HCT116 (cell line): Measurements from ENCODE around the gene CCR5AS.

ENCODE experiments used
- ATAC-seq: fragments of 200-7000 bp; cut with Tn5 transposase; 2 replicates; pipeline ENCODE4 v1.9.1; 2020; ENCODE audit warnings: mild to moderate bottlenecking, moderate library complexity
- BruUV-seq: library from RNA; stranded (reverse); fragments of 400-500 nt; replicated peaks from 2 replicates; lab custom pipeline; 2021; lab: Mats Ljungman, UMichigan
- CTCF ChIA-PET: fragments of 300-600 bp; sonication (Branson Sonifier 250); formaldehyde crosslinking; loops from one replicate; lab custom pipeline; 2021; ENCODE audit warnings: antibody characterized with exemption; lab: Charles Lee
- POLR2A ChIA-PET: fragments of 300-600, 350-600 bp; sonication (Branson Sonifier 250); formaldehyde crosslinking; loops from one replicate; lab custom pipeline; 2021; ENCODE audit warnings: antibody characterized with exemption; lab: Charles Lee
- RAD21 ChIA-PET, 2 experiments: fragments of 300-600 bp; sonication (Branson Sonifier 250); formaldehyde crosslinking; loops; one replicate each; lab custom pipeline; 2023; ENCODE audit warnings: low total read pairs in 2 of 2; ENCODE audit not compliant: uncharacterized antibody in 2 of 2, unreplicated experiment in 2 of 2, low non-redundant PET in 1 of 2; lab: Charles Lee
- DNase-seq: peaks from one replicate; pipeline ENCODE4 v3.0.0-alpha.2; 2010; ENCODE audit warnings: low read depth, low spot score
- H2AFZ ChIP-seq: fragments of 200-600 bp; shearing (Covaris generic), sonication (generic); 2 replicates; pipeline ENCODE4 v1.6.1; 2017; ENCODE audit warnings: low read depth, mixed run types, mixed read lengths, antibody characterized with exemption, low read length; ENCODE audit not compliant: poor library complexity, severe bottlenecking
- H3K27ac ChIP-seq: 2 replicates; pipeline ENCODE4 v1.5.1; 2012; ENCODE audit warnings: low read depth, low read length
- H3K27me3 ChIP-seq: fragments of 200-600 bp; sonication (generic); 2 replicates; pipeline ENCODE4 v1.6.1; 2016; ENCODE audit warnings: mixed run types, low read length, mixed read lengths; ENCODE audit not compliant: insufficient read depth
- H3K36me3 ChIP-seq, 2 experiments: fragments of 200-500 bp in 1 of 2; fragments of 200-600 bp in 1 of 2; sonication (Bioruptor generic) in 1 of 2; sonication (generic) in 1 of 2; 2 replicates each; pipeline versions ENCODE4 v1.5.1 to v1.6.1; 2014 to 2016; ENCODE audit warnings: low read length in 2 of 2, inconsistent platforms in 1 of 2, mixed read lengths in 1 of 2, mixed run types in 1 of 2; ENCODE audit not compliant: insufficient read depth in 2 of 2, control insufficient read depth in 1 of 2
- H3K4me1 ChIP-seq, 2 experiments: fragments of 200-600 bp in 1 of 2; sonication (generic) in 1 of 2; 2 replicates each; pipeline versions ENCODE4 v1.5.1 to v1.6.1; 2012 to 2017; ENCODE audit warnings: low read length in 2 of 2, inconsistent platforms in 1 of 2, mild to moderate bottlenecking in 1 of 2, mixed read lengths in 1 of 2, mixed run types in 1 of 2, moderate library complexity in 1 of 2; ENCODE audit not compliant: insufficient read depth in 2 of 2, control insufficient read depth in 1 of 2
- H3K4me2 ChIP-seq: fragments of 200-600 bp; sonication (generic); 2 replicates; pipeline ENCODE4 v1.6.1; 2017; ENCODE audit warnings: mixed run types, low read length, mixed read lengths
- H3K4me3 ChIP-seq, 2 experiments: fragments of 200-600 bp in 1 of 2; sonication (generic) in 1 of 2; replicated peaks in 1 of 2; 2 replicates each; pipeline ENCODE4 v1.5.1; 2011 to 2016; ENCODE audit warnings: low read length in 2 of 2, control low read depth in 1 of 2, low read depth in 1 of 2, mild to moderate bottlenecking in 1 of 2, mixed read lengths in 1 of 2, mixed run types in 1 of 2
- H3K79me2 ChIP-seq: fragments of 200-600 bp; sonication (generic); 2 replicates; pipeline ENCODE4 v1.6.1; 2017; ENCODE audit warnings: mild to moderate bottlenecking, mixed run types, low read length, moderate library complexity, mixed read lengths; ENCODE audit not compliant: insufficient read depth
- H3K9ac ChIP-seq: fragments of 200-600 bp; sonication (generic); 2 replicates; pipeline ENCODE4 v1.6.1; 2016; ENCODE audit warnings: low read length, mixed read lengths
- H3K9me2 ChIP-seq: fragments of 200-600 bp; sonication (generic), shearing (Covaris generic); 2 replicates; pipeline ENCODE4 v1.6.1; 2017; ENCODE audit warnings: mixed run types, mild to moderate bottlenecking, moderate library complexity; ENCODE audit not compliant: insufficient read depth
- H3K9me3 ChIP-seq, 2 experiments: fragments of 200-500 bp in 1 of 2; fragments of 200-600 bp in 1 of 2; sonication (Bioruptor generic) in 1 of 2; sonication (generic) in 1 of 2; 2 replicates each; pipeline ENCODE4 v1.6.1; 2014 to 2017; ENCODE audit warnings: low read length in 2 of 2, mixed read lengths in 2 of 2, inconsistent platforms in 1 of 2, low read depth in 1 of 2, mild to moderate bottlenecking in 1 of 2, mixed run types in 1 of 2, moderate library complexity in 1 of 2; ENCODE audit not compliant: control insufficient read depth in 1 of 2, insufficient read depth in 1 of 2
- H4K20me1 ChIP-seq: fragments of 200-600 bp; sonication (generic), shearing (Covaris generic); 2 replicates; pipeline ENCODE4 v1.6.1; 2017; ENCODE audit warnings: mixed run types, mild to moderate bottlenecking, moderate library complexity; ENCODE audit not compliant: insufficient read depth
- CBX3 ChIP-seq: IDR thresholded peaks from 2 replicates; pipeline ENCODE4 v1.6.1; 2012; ENCODE audit warnings: low read depth
- EGR1 ChIP-seq: IDR thresholded peaks from 2 replicates; pipeline ENCODE4 v1.6.1; 2012; ENCODE audit warnings: low read depth
- ELF1 ChIP-seq: IDR thresholded peaks from 2 replicates; pipeline ENCODE4 v1.6.1; 2012; ENCODE audit warnings: low read depth, borderline replicate concordance
- EZH2 ChIP-seq: fragments of 200-600 bp; sonication (generic); IDR thresholded peaks from 2 replicates; pipeline ENCODE4 v1.6.1; 2017; ENCODE audit warnings: antibody characterized with exemption, mixed run types
- EZH2phosphoT487 ChIP-seq: fragments of 200-600 bp; IDR thresholded peaks from 2 replicates; pipeline ENCODE4 v1.6.1; 2018; ENCODE audit warnings: antibody characterized with exemption, borderline replicate concordance
- FOSL1 ChIP-seq: IDR thresholded peaks from 2 replicates; pipeline ENCODE4 v1.6.1; 2012; ENCODE audit warnings: low read depth
- JUND ChIP-seq: IDR thresholded peaks from 2 replicates; pipeline ENCODE4 v1.6.1; 2012
- POLR2A ChIP-seq: IDR thresholded peaks from 2 replicates; pipeline ENCODE4 v1.7.0; 2011; ENCODE audit warnings: borderline replicate concordance; ENCODE audit not compliant: insufficient read depth, insufficient read length; ENCODE audit errors: extremely low read depth
- POLR2AphosphoS5 ChIP-seq: IDR thresholded peaks from 2 replicates; pipeline ENCODE4 v1.6.1; 2011; ENCODE audit warnings: mild to moderate bottlenecking, low read depth, low read length, moderate library complexity
- SIN3A ChIP-seq: IDR thresholded peaks from 2 replicates; pipeline ENCODE4 v1.6.1; 2012; ENCODE audit warnings: low read depth
- SP1 ChIP-seq: IDR thresholded peaks from 2 replicates; pipeline ENCODE4 v1.6.1; 2012; ENCODE audit warnings: low read depth
- SRF ChIP-seq: IDR thresholded peaks from 2 replicates; pipeline ENCODE4 v1.6.1; 2012; ENCODE audit warnings: low read depth
- TCF7L2 ChIP-seq: IDR thresholded peaks from 2 replicates; pipeline ENCODE4 v1.7.0; 2011; ENCODE audit warnings: borderline replicate concordance, inconsistent platforms; ENCODE audit not compliant: insufficient read depth, insufficient read length; ENCODE audit errors: extremely low read depth
- YY1 ChIP-seq: IDR thresholded peaks from 2 replicates; pipeline ENCODE4 v1.6.1; 2011; ENCODE audit warnings: low read length, low read depth, moderate library complexity, mild to moderate bottlenecking; ENCODE audit not compliant: insufficient replicate concordance; ENCODE audit errors: extremely low read depth
- ZFX ChIP-seq: fragments of 450-650 bp; IDR thresholded peaks from 2 replicates; pipeline ENCODE4 v1.6.1; 2017
- ZNF274 ChIP-seq: fragments of 200-500 bp; sonication (Bioruptor generic); IDR thresholded peaks from 2 replicates; pipeline ENCODE4 v1.6.1; 2014; ENCODE audit warnings: mild to moderate bottlenecking, low read depth, low read length, inconsistent platforms
- intact Hi-C: fragments of 100-400 bp; cut with micrococcal nuclease; formaldehyde crosslinking; loops from 2 replicates; pipeline ENCODE4 v1.10.0; 2022
- TF ChIP-seq, protein P1 (sequence below): IDR thresholded peaks from 2 replicates; pipeline ENCODE4 v1.6.1; 2011; ENCODE audit warnings: mild to moderate bottlenecking, low read length, moderate library complexity; ENCODE audit not compliant: insufficient replicate concordance; ENCODE audit errors: extremely low read depth
- TF ChIP-seq, protein P2 (sequence below): IDR thresholded peaks from 2 replicates; pipeline ENCODE4 v1.6.1; 2012
- TF ChIP-seq, protein P3 (sequence below), 3 experiments: fragments of 200-600 bp in 1 of 3; sonication (generic) in 1 of 3; IDR thresholded peaks in 2 of 3; conservative IDR thresholded peaks in 1 of 3; 2 replicates each; pipeline ENCODE4 v1.5.1; 2012 to 2017; ENCODE audit warnings: low read depth in 2 of 3, low read length in 2 of 3, antibody characterized with exemption in 1 of 3, borderline replicate concordance in 1 of 3, control low read depth in 1 of 3, mild to moderate bottlenecking in 1 of 3, mixed read lengths in 1 of 3, mixed run types in 1 of 3, moderate library complexity in 1 of 3; ENCODE audit not compliant: insufficient read depth in 1 of 3
- TF ChIP-seq, protein P4 (sequence below): IDR thresholded peaks from 2 replicates; pipeline ENCODE4 v1.6.1; 2012

The CCR5AS gene

DNA sequence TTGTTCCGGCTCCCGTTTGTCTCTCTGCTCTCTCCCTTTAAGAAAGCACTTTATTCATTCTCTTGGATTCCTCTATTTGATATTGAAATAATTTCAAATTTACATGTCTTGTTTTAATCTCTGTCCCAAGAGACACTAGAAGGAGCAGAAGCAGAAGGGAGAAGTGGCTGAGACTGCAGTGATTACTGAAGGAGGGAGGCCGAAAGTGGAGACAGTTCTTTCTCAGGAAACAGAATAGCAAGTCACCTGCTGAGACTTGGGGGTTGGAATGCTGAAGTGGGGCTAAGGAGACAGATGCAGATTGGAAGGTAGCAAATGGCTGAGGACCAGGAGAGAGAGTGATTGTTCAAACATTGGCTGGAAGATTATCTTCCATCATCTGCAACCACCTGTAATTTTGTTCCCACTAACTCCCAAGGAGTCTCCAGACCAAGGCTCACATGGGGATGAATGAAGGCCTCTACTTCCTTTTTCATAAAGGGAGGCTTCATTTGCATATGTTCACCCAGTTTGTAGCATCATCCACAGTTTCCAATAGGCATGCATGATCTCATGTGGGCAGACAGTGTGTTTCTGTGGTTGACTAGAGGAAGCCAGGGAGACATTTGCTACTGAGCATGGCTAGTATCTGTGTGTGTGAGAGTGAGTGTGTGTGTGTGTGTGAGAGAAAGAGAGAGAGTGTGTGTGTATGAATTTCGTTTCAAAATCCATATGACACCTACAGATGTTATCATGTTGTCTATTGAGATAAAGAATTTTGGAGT lies 33.8 kb upstream of the CCR5AS start:
- Histone ChIP-seq H3K79me2 (no peaks in the 10 kb centered on the region), H3K27ac (no peak overlapping the region), H3K4me2 (no peak overlapping the region), H3K4me1 (no peaks in the 10 kb centered on the region), H3K9me2 (no peaks in the 10 kb centered on the region), H3K9ac (no peak overlapping the region), H3K36me3 (no peaks in the 10 kb centered on the region), H4K20me1 (no peaks in the 10 kb centered on the region), H2AFZ (no peak overlapping the region), H3K9me3 (no peaks in the 10 kb centered on the region), H3K4me3 (no peak overlapping the region), H3K27me3 (no peaks in the 10 kb centered on the region)
- ATAC-seq: no peak
- RAD21 ChIA-PET: no interaction called here
- intact Hi-C loops: no loop called here
- TF ChIP-seq ZNF274: no peak
- no peak for TF ChIP-seq TCF7L2
- TF ChIP-seq CBX3: no peak
- TF ChIP-seq, protein P1, sequence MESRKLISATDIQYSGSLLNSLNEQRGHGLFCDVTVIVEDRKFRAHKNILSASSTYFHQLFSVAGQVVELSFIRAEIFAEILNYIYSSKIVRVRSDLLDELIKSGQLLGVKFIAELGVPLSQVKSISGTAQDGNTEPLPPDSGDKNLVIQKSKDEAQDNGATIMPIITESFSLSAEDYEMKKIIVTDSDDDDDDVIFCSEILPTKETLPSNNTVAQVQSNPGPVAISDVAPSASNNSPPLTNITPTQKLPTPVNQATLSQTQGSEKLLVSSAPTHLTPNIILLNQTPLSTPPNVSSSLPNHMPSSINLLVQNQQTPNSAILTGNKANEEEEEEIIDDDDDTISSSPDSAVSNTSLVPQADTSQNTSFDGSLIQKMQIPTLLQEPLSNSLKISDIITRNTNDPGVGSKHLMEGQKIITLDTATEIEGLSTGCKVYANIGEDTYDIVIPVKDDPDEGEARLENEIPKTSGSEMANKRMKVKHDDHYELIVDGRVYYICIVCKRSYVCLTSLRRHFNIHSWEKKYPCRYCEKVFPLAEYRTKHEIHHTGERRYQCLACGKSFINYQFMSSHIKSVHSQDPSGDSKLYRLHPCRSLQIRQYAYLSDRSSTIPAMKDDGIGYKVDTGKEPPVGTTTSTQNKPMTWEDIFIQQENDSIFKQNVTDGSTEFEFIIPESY: no peak
- TF ChIP-seq EGR1: no peak
- TF ChIP-seq SRF: no peak
- no peak for TF ChIP-seq POLR2A
- TF ChIP-seq SP1: no peak
- TF ChIP-seq FOSL1: no peak
- TF ChIP-seq POLR2AphosphoS5: no peak
- no peak for TF ChIP-seq SIN3A
- TF ChIP-seq, protein P2, sequence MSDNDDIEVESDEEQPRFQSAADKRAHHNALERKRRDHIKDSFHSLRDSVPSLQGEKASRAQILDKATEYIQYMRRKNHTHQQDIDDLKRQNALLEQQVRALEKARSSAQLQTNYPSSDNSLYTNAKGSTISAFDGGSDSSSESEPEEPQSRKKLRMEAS: no peak
- no peak for TF ChIP-seq EZH2phosphoT487
- TF ChIP-seq EZH2: no peak
- TF ChIP-seq, protein P3, sequence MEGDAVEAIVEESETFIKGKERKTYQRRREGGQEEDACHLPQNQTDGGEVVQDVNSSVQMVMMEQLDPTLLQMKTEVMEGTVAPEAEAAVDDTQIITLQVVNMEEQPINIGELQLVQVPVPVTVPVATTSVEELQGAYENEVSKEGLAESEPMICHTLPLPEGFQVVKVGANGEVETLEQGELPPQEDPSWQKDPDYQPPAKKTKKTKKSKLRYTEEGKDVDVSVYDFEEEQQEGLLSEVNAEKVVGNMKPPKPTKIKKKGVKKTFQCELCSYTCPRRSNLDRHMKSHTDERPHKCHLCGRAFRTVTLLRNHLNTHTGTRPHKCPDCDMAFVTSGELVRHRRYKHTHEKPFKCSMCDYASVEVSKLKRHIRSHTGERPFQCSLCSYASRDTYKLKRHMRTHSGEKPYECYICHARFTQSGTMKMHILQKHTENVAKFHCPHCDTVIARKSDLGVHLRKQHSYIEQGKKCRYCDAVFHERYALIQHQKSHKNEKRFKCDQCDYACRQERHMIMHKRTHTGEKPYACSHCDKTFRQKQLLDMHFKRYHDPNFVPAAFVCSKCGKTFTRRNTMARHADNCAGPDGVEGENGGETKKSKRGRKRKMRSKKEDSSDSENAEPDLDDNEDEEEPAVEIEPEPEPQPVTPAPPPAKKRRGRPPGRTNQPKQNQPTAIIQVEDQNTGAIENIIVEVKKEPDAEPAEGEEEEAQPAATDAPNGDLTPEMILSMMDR (IDR thresholded peaks at IDR 0.05 in 2 of 3, conservative IDR thresholded peaks at IDR 0.05 in 1 of 3; ENCODE audit: borderline replicate concordance in 1 of 3, insufficient read depth in 1 of 3, low read depth in 2 of 3, low read length in 2 of 3): no peak
- no peak for TF ChIP-seq ELF1
- TF ChIP-seq ZFX: no peak
- no peak for TF ChIP-seq JUND
- TF ChIP-seq, protein P4, sequence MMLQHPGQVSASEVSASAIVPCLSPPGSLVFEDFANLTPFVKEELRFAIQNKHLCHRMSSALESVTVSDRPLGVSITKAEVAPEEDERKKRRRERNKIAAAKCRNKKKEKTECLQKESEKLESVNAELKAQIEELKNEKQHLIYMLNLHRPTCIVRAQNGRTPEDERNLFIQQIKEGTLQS: no peak
- TF ChIP-seq YY1: no peak
- DNase-seq: no peak
- POLR2A ChIA-PET: no interaction called here
- BruUV-seq: no TSS peak
- CTCF ChIA-PET: no interaction called here
